HepG2 (cell line): ENCODE results near the gene SLC6A9. TPM values are rescaled to one million over a fixed set of nuclear protein-coding genes. Genes with fewer than 3 reads are reported as not detected.

Source experiments
- HMG20A ChIP-seq: IDR thresholded peaks from 2 replicates; pipeline ENCODE4 v1.6.1; 2016; ENCODE audit warnings: borderline replicate concordance
- HMG20B ChIP-seq: conservative IDR thresholded peaks from 2 replicates; pipeline ENCODE4 v1.6.1; 2016; ENCODE audit warnings: missing genetic modification reagents, missing compliant biosample characterization
- LCORL ChIP-seq, 2 experiments: fragments of 450-650 bp in 1 of 2; sonication (generic) in 1 of 2; formaldehyde crosslinking in 1 of 2; IDR thresholded peaks; 2 replicates each; pipeline versions ENCODE4 v1.5.0 to v1.6.1; 2017 to 2020; ENCODE audit warnings: antibody characterized with exemption in 1 of 2, missing genetic modification reagents in 1 of 2
- MAX ChIP-seq: IDR thresholded peaks from 2 replicates; pipeline ENCODE4 v1.6.1; 2012; ENCODE audit warnings: inconsistent platforms
- MYC ChIP-seq: sonication (generic); formaldehyde crosslinking; IDR thresholded peaks from 2 replicates; pipeline ENCODE4 v1.9.0; 2021; ENCODE audit warnings: missing genetic modification reagents, borderline replicate concordance
- NBN ChIP-seq: fragments of 450-650 bp; conservative IDR thresholded peaks from 2 replicates; pipeline ENCODE4 v1.6.1; 2017
- NONO ChIP-seq, 2 experiments: fragments of 450-650 bp in 1 of 2; sonication (generic) in 1 of 2; formaldehyde crosslinking in 1 of 2; IDR thresholded peaks in 1 of 2; conservative IDR thresholded peaks in 1 of 2; 2 replicates each; pipeline versions ENCODE4 v1.6.1 to v1.8.0; 2017 to 2022; ENCODE audit warnings: mild to moderate bottlenecking in 1 of 2, missing genetic modification reagents in 1 of 2, moderate library complexity in 1 of 2
- NR2F6 ChIP-seq, 2 experiments: IDR thresholded peaks; 2 replicates each; pipeline ENCODE4 v1.6.1; 2016; ENCODE audit warnings: antibody characterized with exemption in 1 of 2, mild to moderate bottlenecking in 1 of 2
- RARG ChIP-seq: sonication (generic); formaldehyde crosslinking; IDR thresholded peaks from 2 replicates; pipeline ENCODE4 v1.4.0; 2020; ENCODE audit warnings: low read depth, mild to moderate bottlenecking, missing genetic modification reagents
- RBAK ChIP-seq: sonication (generic); formaldehyde crosslinking; IDR thresholded peaks from 2 replicates; pipeline ENCODE4 v1.5.1; 2020; ENCODE audit warnings: mild to moderate bottlenecking, missing genetic modification reagents
- SMARCC2 ChIP-seq: fragments of 450-650 bp; IDR thresholded peaks from 2 replicates; pipeline ENCODE4 v1.6.1; 2017; ENCODE audit warnings: antibody characterized with exemption, mild to moderate bottlenecking
- TFDP1 ChIP-seq: IDR thresholded peaks from 2 replicates; pipeline ENCODE4 v1.6.1; 2016; ENCODE audit warnings: missing compliant biosample characterization, missing genetic modification reagents, borderline replicate concordance
- TRIM22 ChIP-seq: fragments of 450-650 bp; IDR thresholded peaks from 2 replicates; pipeline ENCODE4 v1.6.1; 2017
- XBP1 ChIP-seq: sonication (generic); formaldehyde crosslinking; IDR thresholded peaks from 2 replicates; pipeline ENCODE4 v1.5.0; 2020; ENCODE audit warnings: missing genetic modification reagents
- YEATS2 ChIP-seq: sonication (generic); formaldehyde crosslinking; IDR thresholded peaks from 2 replicates; pipeline ENCODE4 v1.4.0; 2020; ENCODE audit warnings: missing genetic modification reagents, borderline replicate concordance
- ZC3H13 ChIP-seq: sonication (generic); formaldehyde crosslinking; IDR thresholded peaks from 2 replicates; pipeline ENCODE4 v1.8.1; 2023; ENCODE audit warnings: mild to moderate bottlenecking, missing genetic modification reagents, moderate library complexity
- ZFP41 ChIP-seq: sonication (generic); formaldehyde crosslinking; IDR thresholded peaks from 2 replicates; pipeline ENCODE4 v1.4.0; 2020; ENCODE audit warnings: mild to moderate bottlenecking, missing genetic modification reagents, borderline replicate concordance
- ZNF329 ChIP-seq: sonication (generic); formaldehyde crosslinking; IDR thresholded peaks from 2 replicates; pipeline ENCODE4 v1.9.0; 2021; ENCODE audit warnings: low read depth, mild to moderate bottlenecking, missing genetic modification reagents
- ZNF335 ChIP-seq: sonication (generic); formaldehyde crosslinking; IDR thresholded peaks from 2 replicates; pipeline ENCODE4 v1.4.0; 2020; ENCODE audit warnings: missing genetic modification reagents
- ZNF446 ChIP-seq: sonication (generic); formaldehyde crosslinking; IDR thresholded peaks from 2 replicates; pipeline ENCODE4 v1.5.0; 2020; ENCODE audit warnings: mild to moderate bottlenecking, missing genetic modification reagents
- ZNF512 ChIP-seq: sonication (generic); formaldehyde crosslinking; IDR thresholded peaks from 2 replicates; pipeline ENCODE4 v1.4.0; 2020; ENCODE audit warnings: mild to moderate bottlenecking, missing genetic modification reagents
- ZNF547 ChIP-seq: sonication (generic); formaldehyde crosslinking; IDR thresholded peaks from 2 replicates; pipeline ENCODE4 v1.5.1; 2020; ENCODE audit warnings: mild to moderate bottlenecking, missing genetic modification reagents
- ZNF556 ChIP-seq: sonication (generic); formaldehyde crosslinking; IDR thresholded peaks from 2 replicates; pipeline ENCODE4 v1.4.0; 2020; ENCODE audit warnings: mild to moderate bottlenecking, missing genetic modification reagents, borderline replicate concordance
- ZNF737 ChIP-seq: sonication (generic); formaldehyde crosslinking; IDR thresholded peaks from 2 replicates; pipeline ENCODE4 v1.5.0; 2020; ENCODE audit warnings: missing genetic modification reagents, mild to moderate bottlenecking, borderline replicate concordance
- ZSCAN31 ChIP-seq: sonication (generic); formaldehyde crosslinking; IDR thresholded peaks from 2 replicates; pipeline ENCODE4 v1.5.0; 2020; ENCODE audit warnings: low read depth, mild to moderate bottlenecking, missing genetic modification reagents
- polyA plus RNA-seq, 8 experiments: library from polyadenylated mRNA; depleted of rRNA in 3 of 8; stranded (reverse) in 7 of 8; unstranded in 1 of 8; fragments of >200 nt; fragmentation: Illumina TruSeq in 4 of 8; extraction: Trizol in 4 of 8; gene quantifications; 2 replicates each; pipeline versions ENCODE4 v1.2.1 to v1.2.3, GENCODE V29; 2011 to 2016; ENCODE audit warnings: low read depth in 4 of 8, missing spikeins in 1 of 8, mixed read lengths in 1 of 8; ENCODE audit not compliant: insufficient read depth in 1 of 8
- total RNA-seq, 5 experiments: library from RNA; depleted of rRNA; stranded (reverse); fragments of >200 nt; fragmentation: Illumina TruSeq; extraction: Trizol; gene quantifications; 2 replicates each; pipeline ENCODE4 v1.2.3, GENCODE V29; 2016; ENCODE audit warnings: low read depth in 1 of 5

SLC6A9 gene
- total and polyA plus RNA-seq, 2 of the 13 experiments (the other 11 are each of a cell fraction or from before 2014, with no cell fraction given), result 8.5 to 9.9 TPM

- TF ChIP-seq ZNF512 (CRISPR knock-in tag) (no peak), YEATS2 (CRISPR knock-in tag) (no peak), LCORL (IDR thresholded peaks at IDR 0.05) (no peak), LCORL (CRISPR knock-in tag; IDR thresholded peaks at IDR 0.05) (no peak), SMARCC2 (no peak), ZNF547 (CRISPR knock-in tag) (no peak; the same call in 1 of the 2 replicates), ZNF446 (CRISPR knock-in tag) (no peak), ZC3H13 (no peak), MYC (CRISPR knock-in tag) (peak; percentile 98), TRIM22 (no peak), MAX (peak; percentile 97), NR2F6 (IDR thresholded peaks at IDR 0.05) (no peak), NR2F6 (CRISPR knock-in tag; IDR thresholded peaks at IDR 0.05) (no peak), ZNF335 (CRISPR knock-in tag) (peak; percentile 46; the same call in 1 of the 2 replicates), HMG20B (CRISPR knock-in tag) (no peak), NONO (IDR thresholded peaks at IDR 0.05) (no peak), NONO (CRISPR knock-in tag; conservative IDR thresholded peaks at IDR 0.05) (peak; percentile 51; the same call in 1 of the 2 replicates), RBAK (no peak), TFDP1 (peak; percentile 89), XBP1 (no peak), ZFP41 (CRISPR knock-in tag) (no peak), ZNF737 (CRISPR knock-in tag) (no peak), ZSCAN31 (0 out of 2 replicates have a peak, but pooled peaks have one; percentile 49), ZNF556 (CRISPR knock-in tag) (peak; percentile 64; the same call in 1 of the 2 replicates), NBN (no peak), RARG (CRISPR knock-in tag) (no peak), ZNF329 (CRISPR knock-in tag) (no peak), HMG20A (CRISPR knock-in tag) (no peak)
Measured at GRCh38 chr1:43979528-43980254, 51.6 kb downstream of the SLC6A9 start (continued).
